GM12801 (cell line): ENCODE data around the gene ABL1.

ENCODE experiments used
- TF ChIP-seq, protein P1 (sequence below): IDR thresholded peaks from one replicate; pipeline ENCODE4 v1.5.1; 2011; ENCODE audit warnings: control low read depth; ENCODE audit not compliant: insufficient read length; ENCODE audit errors: extremely low read depth

Gene ABL1

DNA sequence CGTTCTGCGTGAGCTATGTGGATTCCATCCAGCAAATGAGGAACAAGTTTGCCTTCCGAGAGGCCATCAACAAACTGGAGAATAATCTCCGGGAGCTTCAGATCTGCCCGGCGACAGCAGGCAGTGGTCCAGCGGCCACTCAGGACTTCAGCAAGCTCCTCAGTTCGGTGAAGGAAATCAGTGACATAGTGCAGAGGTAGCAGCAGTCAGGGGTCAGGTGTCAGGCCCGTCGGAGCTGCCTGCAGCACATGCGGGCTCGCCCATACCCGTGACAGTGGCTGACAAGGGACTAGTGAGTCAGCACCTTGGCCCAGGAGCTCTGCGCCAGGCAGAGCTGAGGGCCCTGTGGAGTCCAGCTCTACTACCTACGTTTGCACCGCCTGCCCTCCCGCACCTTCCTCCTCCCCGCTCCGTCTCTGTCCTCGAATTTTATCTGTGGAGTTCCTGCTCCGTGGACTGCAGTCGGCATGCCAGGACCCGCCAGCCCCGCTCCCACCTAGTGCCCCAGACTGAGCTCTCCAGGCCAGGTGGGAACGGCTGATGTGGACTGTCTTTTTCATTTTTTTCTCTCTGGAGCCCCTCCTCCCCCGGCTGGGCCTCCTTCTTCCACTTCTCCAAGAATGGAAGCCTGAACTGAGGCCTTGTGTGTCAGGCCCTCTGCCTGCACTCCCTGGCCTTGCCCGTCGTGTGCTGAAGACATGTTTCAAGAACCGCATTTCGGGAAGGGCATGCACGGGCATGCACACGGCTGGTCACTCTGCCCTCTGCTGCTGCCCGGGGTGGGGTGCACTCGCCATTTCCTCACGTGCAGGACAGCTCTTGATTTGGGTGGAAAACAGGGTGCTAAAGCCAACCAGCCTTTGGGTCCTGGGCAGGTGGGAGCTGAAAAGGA is 50.7 kb downstream of the ABL1 start:
- TF ChIP-seq, protein P1, sequence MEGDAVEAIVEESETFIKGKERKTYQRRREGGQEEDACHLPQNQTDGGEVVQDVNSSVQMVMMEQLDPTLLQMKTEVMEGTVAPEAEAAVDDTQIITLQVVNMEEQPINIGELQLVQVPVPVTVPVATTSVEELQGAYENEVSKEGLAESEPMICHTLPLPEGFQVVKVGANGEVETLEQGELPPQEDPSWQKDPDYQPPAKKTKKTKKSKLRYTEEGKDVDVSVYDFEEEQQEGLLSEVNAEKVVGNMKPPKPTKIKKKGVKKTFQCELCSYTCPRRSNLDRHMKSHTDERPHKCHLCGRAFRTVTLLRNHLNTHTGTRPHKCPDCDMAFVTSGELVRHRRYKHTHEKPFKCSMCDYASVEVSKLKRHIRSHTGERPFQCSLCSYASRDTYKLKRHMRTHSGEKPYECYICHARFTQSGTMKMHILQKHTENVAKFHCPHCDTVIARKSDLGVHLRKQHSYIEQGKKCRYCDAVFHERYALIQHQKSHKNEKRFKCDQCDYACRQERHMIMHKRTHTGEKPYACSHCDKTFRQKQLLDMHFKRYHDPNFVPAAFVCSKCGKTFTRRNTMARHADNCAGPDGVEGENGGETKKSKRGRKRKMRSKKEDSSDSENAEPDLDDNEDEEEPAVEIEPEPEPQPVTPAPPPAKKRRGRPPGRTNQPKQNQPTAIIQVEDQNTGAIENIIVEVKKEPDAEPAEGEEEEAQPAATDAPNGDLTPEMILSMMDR: no peak

DNA sequence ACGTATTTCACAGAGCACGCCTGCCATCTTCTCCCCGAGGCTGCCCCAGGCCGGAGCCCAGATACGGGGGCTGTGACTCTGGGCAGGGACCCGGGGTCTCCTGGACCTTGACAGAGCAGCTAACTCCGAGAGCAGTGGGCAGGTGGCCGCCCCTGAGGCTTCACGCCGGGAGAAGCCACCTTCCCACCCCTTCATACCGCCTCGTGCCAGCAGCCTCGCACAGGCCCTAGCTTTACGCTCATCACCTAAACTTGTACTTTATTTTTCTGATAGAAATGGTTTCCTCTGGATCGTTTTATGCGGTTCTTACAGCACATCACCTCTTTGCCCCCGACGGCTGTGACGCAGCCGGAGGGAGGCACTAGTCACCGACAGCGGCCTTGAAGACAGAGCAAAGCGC is 51.9 kb downstream of the ABL1 start:
- TF ChIP-seq, protein P1: no peak

DNA sequence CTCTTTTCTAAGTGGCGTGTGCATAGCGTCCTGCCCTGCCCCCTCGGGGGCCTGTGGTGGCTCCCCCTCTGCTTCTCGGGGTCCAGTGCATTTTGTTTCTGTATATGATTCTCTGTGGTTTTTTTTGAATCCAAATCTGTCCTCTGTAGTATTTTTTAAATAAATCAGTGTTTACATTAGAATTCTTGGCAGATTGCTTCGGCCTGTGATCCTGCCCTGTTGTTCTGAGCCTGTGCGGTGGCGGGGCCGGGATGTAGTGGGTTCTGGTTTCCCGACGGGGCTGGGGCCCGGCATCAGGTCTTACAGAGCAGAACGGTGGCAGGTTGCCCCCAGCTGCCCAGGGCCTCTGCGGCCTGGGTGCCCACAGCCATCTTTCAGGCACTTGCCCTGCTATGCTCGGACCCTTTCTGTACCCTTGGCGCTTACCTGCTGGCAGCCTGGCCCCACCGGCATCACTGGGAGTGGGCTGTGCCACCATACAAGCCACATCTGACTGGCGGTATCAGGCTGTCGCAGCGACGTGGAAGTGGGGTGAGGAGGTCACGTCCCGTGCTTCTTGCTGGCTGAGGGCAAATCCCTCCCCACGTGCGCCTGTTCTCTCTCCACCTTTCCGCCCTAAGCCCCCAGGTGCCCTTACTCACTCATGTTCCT is 52.6 kb downstream of the ABL1 start:
- TF ChIP-seq, protein P1: no peak

DNA sequence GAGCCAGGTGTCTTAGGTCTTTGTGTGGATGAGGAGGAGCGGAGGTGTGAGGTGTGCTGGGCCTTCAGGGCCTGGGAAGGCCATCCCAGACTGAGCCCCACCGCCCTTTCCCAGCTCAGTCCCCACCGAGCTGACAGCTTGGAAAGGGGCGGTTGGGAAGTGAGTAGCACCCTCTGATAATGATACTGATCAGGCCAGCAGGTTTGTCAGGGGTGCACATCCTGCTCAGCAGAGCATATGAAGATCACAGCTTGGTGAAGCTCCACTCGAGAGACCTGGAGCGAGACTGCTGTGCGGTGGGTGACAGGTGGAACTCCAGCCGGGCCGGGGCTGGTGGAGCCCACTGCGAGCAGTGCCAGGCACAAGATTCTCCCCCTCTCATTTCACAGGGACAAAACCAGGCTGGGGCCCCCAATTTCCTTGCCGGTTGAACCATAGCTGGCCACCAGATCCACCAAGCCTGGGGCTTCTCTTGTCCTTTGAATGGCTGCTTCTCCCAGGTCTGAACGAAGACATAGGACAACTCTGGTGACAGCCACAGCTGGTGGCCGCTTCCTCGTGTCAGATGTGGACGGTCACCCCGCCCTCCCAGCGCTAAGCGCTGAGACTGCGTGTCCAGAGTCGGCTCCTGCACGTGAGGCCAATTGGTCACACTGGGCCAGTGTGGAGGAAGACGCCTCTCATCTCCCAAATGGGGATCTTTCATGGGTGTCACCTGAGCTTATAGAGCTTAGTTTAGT is 53.3 kb downstream of the ABL1 start:
- TF ChIP-seq, protein P1: no peak

DNA sequence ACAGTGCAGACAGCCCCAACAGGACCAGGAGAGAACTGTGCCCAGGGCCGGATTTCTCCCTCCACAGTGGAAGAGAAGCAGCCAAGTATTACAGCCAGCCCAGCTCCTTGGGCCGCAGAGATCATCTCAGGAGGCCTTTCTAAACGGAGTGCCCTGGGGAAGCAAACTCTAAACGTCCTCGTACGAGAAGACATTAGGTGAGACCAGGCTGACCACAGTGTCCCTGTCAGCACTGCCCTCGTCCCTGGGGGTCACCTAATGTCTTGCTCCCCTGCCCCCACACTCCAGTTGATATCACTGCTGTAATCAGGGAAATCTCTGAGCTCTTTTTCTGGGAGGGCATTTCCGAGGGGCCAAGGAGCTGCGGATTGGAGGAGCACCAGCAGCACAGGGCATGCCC is 55.1 kb downstream of the ABL1 start:
- TF ChIP-seq, protein P1: no peak

DNA sequence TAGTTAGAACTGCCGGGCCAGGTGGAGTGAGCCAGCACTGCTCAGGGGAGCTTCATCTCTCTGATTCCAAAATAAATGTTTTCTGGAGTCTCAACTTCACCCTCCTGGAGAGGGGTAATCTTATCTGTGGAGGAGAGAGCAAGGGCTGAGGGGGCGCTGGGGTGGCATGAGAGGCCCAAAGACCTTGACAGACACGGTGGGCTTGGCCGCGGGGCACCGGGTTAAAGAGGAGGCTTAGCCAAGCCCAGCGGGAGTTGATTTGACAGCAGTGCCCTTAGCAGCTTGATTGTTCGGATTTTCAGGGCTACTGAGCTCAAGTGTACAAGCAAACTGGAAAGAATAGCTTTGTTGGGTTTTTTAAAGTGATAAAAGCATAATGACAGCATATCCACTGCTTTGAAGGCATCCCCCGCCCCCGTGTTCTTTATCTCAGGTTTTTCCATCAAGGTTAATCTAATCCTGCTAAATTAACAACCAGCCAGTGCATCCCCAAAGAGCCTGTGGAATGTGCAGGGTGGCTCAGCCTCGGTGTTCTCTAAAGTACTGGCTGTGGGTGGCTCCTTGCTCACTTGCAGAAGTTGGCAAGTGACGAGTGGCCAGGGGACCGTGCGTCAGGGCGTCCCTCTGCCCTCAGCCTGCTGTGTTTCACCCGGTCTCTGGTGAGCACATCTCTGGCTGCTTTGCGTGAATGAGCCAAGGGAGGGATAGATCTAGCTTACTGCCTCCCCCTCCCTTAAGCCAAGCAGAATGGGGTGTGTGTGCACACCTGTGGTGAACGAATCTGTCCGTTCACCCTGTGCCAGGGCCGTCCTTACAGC is 56.0 kb downstream of the ABL1 start:
- TF ChIP-seq, protein P1: no peak
